ENCODE data around the gene SIRPG.
A peak's percentile ranks its signal among the peaks of the same experiment; 100 is the strongest.
"Not testable (repeated sequence)": the region's sequence is repeated elsewhere in the genome, so short reads cannot be mapped to it uniquely, and the experiment has no call there.

The SIRPG gene

DNA sequence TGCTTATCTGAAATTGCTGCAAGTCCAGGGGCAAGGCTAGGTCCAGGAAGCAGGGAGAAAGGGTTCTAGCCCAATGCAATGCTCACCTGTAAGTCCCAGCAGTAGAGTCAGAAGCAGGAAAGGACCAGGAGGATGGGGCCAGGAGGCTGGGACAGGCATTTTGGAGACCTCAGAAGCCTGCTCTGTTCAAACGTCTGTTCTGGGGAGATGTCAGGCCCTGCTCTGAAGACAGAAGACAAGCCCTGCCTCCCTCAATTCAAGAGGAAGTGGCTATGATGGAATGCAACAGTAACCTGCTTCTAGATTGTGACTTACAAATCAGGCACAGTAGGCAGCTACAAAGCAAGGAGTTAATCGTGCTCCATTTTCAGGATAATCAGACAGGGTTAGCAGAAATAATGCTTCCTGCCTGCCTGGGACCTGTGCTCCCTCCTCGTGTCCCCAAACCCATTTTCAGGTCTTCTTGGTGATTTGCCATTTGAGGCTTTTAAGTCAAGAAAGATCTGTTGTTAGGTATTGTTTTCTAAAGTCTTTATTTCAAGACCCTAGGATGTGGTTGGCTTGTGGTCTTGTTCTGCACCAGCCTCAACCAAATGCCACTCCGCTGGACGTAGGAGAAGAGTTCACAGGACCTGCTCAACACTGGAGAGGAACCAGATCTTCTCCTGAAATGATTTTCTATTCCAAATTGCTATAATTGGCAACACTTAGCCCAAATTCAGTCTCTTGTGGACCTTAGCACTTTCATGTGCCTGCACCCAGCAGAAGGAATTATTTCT is at the start of gene SIRPG:
SIRPG (minus strand) TSS at position 224 of the 779 bp plus-strand sequence; CDS start at position 159, 65 bp downstream.
- H3K27ac ChIP-seq (ENCODE audit: low read depth in 2 of 2, low read length in 2 of 2), result peak within 1 kb of the TSS in 1 of 2 donors; percentile 28
- H3K9ac ChIP-seq (ENCODE audit: low read depth in 1 of 2, low read length in 2 of 2), result peak within 1 kb of the TSS in 1 of 2 donors; percentile 42
- peak within 1 kb of the TSS in 1 of 2 donors; percentile 55 for H3K4me3 ChIP-seq (ENCODE audit: low read length in 2 of 2)
- H3K36me3 ChIP-seq (ENCODE audit: control insufficient read depth in 2 of 2, insufficient read depth in 2 of 2, low read length in 2 of 2), result no peaks in the 10 kb centered on the region
- H3K4me1 ChIP-seq (ENCODE audit: control insufficient read depth in 2 of 2, insufficient read depth in 2 of 2, low read length in 2 of 2), result no peaks in the 10 kb centered on the region
- H3K27me3 ChIP-seq (ENCODE audit: control insufficient read depth in 2 of 2, insufficient read depth in 2 of 2, low read length in 2 of 2), result no peaks in the 10 kb centered on the region
- no peaks in the 10 kb centered on the region for H3K9me3 ChIP-seq (ENCODE audit: control insufficient read depth in 2 of 2, low read length in 2 of 2)

DNA sequence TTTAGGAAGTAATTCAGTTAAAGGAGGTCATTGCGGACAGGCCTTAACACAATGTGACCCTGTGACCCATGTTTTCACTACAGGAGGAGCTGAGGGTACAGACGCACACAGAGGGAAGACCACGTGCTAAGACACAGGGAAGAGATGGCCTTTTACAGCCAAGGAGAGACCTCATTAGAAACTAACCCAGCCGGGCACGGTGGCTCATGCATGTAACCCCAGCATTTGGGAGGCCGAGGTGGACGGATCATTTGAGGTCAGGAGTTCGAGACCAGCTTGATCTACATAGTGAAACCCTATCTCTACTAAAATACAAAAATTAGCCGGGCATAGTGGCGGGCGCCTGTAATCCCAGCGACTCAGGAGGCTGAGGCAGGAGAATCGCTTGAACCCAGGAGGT is 49.3 kb upstream of the SIRPG start:
- H3K27me3 ChIP-seq (ENCODE audit: control insufficient read depth in 2 of 2, insufficient read depth in 2 of 2, low read length in 2 of 2); H3K27ac ChIP-seq (ENCODE audit: low read depth in 2 of 2, low read length in 2 of 2): not testable (repeated sequence)

DNA sequence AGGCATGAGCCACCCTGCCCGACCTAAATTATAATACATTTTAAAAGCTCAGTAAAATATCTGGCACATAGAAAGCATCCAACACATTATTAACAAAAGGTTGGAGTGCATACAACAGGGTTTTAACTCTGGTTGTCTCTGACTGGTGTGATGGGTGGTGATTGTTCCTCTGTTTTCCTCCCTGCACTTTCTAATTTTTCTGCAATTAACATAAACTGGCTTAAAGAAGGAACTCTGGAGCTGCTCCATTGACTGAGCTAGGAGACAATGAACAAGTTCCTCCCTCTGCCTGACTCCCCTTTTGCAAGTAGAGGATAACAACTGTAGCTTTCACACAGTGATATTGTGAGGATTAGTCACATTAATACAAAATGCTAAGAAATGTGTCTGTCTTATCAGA is 48.5 kb upstream of the SIRPG start:
- Histone ChIP-seq H3K27ac (ENCODE audit: low read depth in 2 of 2, low read length in 2 of 2) (no peak overlapping the region), H3K9me3 (ENCODE audit: control insufficient read depth in 2 of 2, low read length in 2 of 2) (no peaks in the 10 kb centered on the region), H3K36me3 (ENCODE audit: control insufficient read depth in 2 of 2, insufficient read depth in 2 of 2, low read length in 2 of 2) (no peaks in the 10 kb centered on the region), H3K27me3 (ENCODE audit: control insufficient read depth in 2 of 2, insufficient read depth in 2 of 2, low read length in 2 of 2) (peaks cover 0 to 3% of the 10 kb centered on the region in 2 donors), H3K4me1 (ENCODE audit: control insufficient read depth in 2 of 2, insufficient read depth in 2 of 2, low read length in 2 of 2) (no peaks in the 10 kb centered on the region), H3K4me3 (ENCODE audit: low read length in 2 of 2) (no peak overlapping the region), H3K9ac (ENCODE audit: low read depth in 1 of 2, low read length in 2 of 2) (no peak overlapping the region)

More for the DNA sequence above, 49.3 kb upstream of the SIRPG start:
- H3K4me3 ChIP-seq (ENCODE audit: low read length in 2 of 2); H3K9me3 ChIP-seq (ENCODE audit: control insufficient read depth in 2 of 2, low read length in 2 of 2); H3K36me3 ChIP-seq (ENCODE audit: control insufficient read depth in 2 of 2, insufficient read depth in 2 of 2, low read length in 2 of 2); H3K4me1 ChIP-seq (ENCODE audit: control insufficient read depth in 2 of 2, insufficient read depth in 2 of 2, low read length in 2 of 2); H3K9ac ChIP-seq (ENCODE audit: low read depth in 1 of 2, low read length in 2 of 2): not testable (repeated sequence)

DNA sequence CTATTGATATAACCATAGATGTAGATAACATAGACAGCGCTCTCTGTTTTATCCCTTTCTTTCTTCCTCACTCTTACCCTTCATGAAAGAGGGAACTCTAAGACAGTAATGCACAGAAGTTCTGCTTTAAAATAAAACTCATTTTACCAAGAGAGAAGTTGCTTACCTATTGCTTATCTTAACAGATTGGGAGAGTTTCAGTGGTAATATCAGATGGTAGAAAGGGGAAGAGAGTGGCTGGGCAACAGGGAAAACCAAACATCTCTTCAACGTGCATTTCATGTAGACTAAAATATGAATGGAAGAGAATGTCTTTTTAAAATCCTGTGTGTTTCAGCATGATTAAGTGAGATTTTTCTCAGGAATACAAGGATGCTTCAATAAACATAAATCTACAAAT is 45.3 kb upstream of the SIRPG start:
- Histone ChIP-seq H3K27me3 (ENCODE audit: control insufficient read depth in 2 of 2, insufficient read depth in 2 of 2, low read length in 2 of 2) (no peaks in the 10 kb centered on the region), H3K36me3 (ENCODE audit: control insufficient read depth in 2 of 2, insufficient read depth in 2 of 2, low read length in 2 of 2) (no peaks in the 10 kb centered on the region), H3K4me3 (ENCODE audit: low read length in 2 of 2) (no peak overlapping the region), H3K9me3 (ENCODE audit: control insufficient read depth in 2 of 2, low read length in 2 of 2) (no peaks in the 10 kb centered on the region), H3K27ac (ENCODE audit: low read depth in 2 of 2, low read length in 2 of 2) (no peak overlapping the region), H3K9ac (ENCODE audit: low read depth in 1 of 2, low read length in 2 of 2) (no peak overlapping the region), H3K4me1 (ENCODE audit: control insufficient read depth in 2 of 2, insufficient read depth in 2 of 2, low read length in 2 of 2) (no peaks in the 10 kb centered on the region)

DNA sequence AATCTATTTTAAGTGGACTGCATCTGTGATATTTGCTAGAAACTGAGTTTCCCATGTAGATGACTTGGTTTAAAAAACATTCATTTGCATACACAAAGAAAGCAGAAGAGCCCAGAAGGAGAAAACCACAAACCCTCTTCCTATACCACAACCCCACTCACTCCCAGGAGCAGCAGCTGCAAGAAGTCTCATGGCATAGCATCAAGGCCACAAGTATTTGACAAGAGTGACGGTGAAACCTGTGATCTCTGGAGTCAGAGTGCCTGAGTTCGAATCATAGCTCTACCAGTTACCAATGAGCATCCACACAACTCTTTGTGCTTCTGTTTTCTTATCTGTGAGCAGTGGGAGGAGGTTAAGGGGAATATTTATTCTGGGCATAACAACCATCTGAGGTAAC is 44.7 kb upstream of the SIRPG start:
- no peaks in the 10 kb centered on the region for H3K27me3 ChIP-seq (ENCODE audit: control insufficient read depth in 2 of 2, insufficient read depth in 2 of 2, low read length in 2 of 2)
- H3K9ac ChIP-seq (ENCODE audit: low read depth in 1 of 2, low read length in 2 of 2), result no peak overlapping the region
- H3K9me3 ChIP-seq (ENCODE audit: control insufficient read depth in 2 of 2, low read length in 2 of 2), result no peaks in the 10 kb centered on the region
- H3K4me1 ChIP-seq (ENCODE audit: control insufficient read depth in 2 of 2, insufficient read depth in 2 of 2, low read length in 2 of 2), result no peaks in the 10 kb centered on the region
- H3K36me3 ChIP-seq (ENCODE audit: control insufficient read depth in 2 of 2, insufficient read depth in 2 of 2, low read length in 2 of 2), result no peaks in the 10 kb centered on the region
- H3K4me3 ChIP-seq (ENCODE audit: low read length in 2 of 2), result no peak overlapping the region
- H3K27ac ChIP-seq (ENCODE audit: low read depth in 2 of 2, low read length in 2 of 2), result no peak overlapping the region

DNA sequence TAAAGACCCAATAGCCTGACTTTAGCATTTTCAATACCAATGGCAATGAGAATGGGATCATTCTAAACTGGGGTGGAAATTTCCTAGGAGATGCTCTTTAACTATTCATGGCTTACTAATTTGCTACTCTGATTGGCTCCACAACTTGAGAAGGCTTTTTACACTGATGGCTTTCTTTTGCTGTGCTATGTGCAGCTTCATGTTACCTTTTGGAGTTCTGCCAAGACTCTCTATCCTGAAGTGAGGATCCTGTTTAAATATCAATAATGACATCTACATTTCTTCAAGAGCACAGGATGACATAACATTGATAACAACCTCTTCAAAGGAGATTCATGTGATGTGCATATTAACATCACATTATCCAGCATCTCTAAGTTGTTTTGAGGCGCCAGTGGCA is 43.4 kb upstream of the SIRPG start:
- Histone ChIP-seq H3K4me1 (ENCODE audit: control insufficient read depth in 2 of 2, insufficient read depth in 2 of 2, low read length in 2 of 2) (no peaks in the 10 kb centered on the region), H3K36me3 (ENCODE audit: control insufficient read depth in 2 of 2, insufficient read depth in 2 of 2, low read length in 2 of 2) (no peaks in the 10 kb centered on the region), H3K27ac (ENCODE audit: low read depth in 2 of 2, low read length in 2 of 2) (no peak overlapping the region), H3K27me3 (ENCODE audit: control insufficient read depth in 2 of 2, insufficient read depth in 2 of 2, low read length in 2 of 2) (no peaks in the 10 kb centered on the region), H3K9me3 (ENCODE audit: control insufficient read depth in 2 of 2, low read length in 2 of 2) (no peaks in the 10 kb centered on the region), H3K4me3 (ENCODE audit: low read length in 2 of 2) (no peak overlapping the region), H3K9ac (ENCODE audit: low read depth in 1 of 2, low read length in 2 of 2) (no peak overlapping the region)

DNA sequence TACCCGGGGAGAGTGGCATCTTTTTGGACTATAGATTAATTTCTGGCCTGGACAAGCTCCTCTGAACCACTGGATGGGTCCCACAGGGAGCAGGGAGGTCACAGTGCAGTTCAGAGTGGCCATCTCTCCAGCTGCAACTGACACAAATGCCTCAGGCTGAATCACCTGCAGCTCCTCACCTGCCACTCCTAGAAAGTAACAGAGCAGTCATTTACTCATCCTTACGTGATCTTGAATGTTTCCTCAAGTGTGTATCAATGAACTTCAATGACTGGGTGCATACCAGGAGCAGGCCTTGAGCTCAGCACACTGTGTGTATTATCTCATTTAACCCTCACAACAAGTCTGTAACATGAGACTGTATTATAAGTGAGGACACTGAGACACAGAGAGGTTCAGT is 40.0 kb upstream of the SIRPG start:
- H3K27ac ChIP-seq (ENCODE audit: low read depth in 2 of 2, low read length in 2 of 2), result no peak overlapping the region
- H3K4me3 ChIP-seq (ENCODE audit: low read length in 2 of 2), result no peak overlapping the region
- H3K9ac ChIP-seq (ENCODE audit: low read depth in 1 of 2, low read length in 2 of 2), result no peak overlapping the region
- no peaks in the 10 kb centered on the region for H3K36me3 ChIP-seq (ENCODE audit: control insufficient read depth in 2 of 2, insufficient read depth in 2 of 2, low read length in 2 of 2)
- no peaks in the 10 kb centered on the region for H3K4me1 ChIP-seq (ENCODE audit: control insufficient read depth in 2 of 2, insufficient read depth in 2 of 2, low read length in 2 of 2)
- no peaks in the 10 kb centered on the region for H3K9me3 ChIP-seq (ENCODE audit: control insufficient read depth in 2 of 2, low read length in 2 of 2)
- peaks cover 0 to 2% of the 10 kb centered on the region in 2 donors for H3K27me3 ChIP-seq (ENCODE audit: control insufficient read depth in 2 of 2, insufficient read depth in 2 of 2, low read length in 2 of 2)

DNA sequence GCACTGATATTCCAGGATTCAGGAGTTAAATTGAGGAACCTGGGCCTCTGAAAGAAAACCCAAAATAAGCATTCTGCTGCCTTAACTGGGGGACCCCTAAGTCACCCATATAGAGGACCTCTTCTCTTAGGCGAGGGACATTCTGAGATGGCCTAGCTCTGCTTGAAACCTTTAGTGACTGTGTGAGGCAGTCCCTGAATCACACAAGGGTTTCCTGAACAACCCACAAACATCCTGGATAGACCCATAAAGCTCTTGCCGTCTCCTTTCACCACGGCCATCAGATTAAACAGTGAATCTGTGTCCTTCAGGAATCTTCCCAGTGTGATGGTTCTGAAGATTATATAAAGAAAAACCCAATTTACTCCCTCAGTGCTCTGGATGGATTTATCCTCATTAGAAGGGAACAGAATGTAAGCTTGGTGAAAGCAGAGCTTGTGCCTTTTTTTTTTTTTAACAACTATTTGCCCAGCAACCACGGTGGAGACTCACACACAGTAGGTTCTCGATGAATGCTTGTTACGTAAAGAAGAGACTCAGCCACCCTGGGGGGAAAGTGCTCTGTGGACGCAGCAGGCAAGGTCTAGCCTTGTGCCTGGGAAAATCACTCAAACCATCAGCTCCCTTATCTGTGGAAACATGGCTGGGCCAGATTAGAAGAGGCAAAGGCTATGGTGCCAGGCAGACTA is 39.1 kb upstream of the SIRPG start:
- no peak overlapping the region for H3K27ac ChIP-seq (ENCODE audit: low read depth in 2 of 2, low read length in 2 of 2)
- no peak overlapping the region for H3K4me3 ChIP-seq (ENCODE audit: low read length in 2 of 2)
- no peak overlapping the region for H3K9ac ChIP-seq (ENCODE audit: low read depth in 1 of 2, low read length in 2 of 2)
- no peaks in the 10 kb centered on the region for H3K36me3 ChIP-seq (ENCODE audit: control insufficient read depth in 2 of 2, insufficient read depth in 2 of 2, low read length in 2 of 2)
- H3K4me1 ChIP-seq (ENCODE audit: control insufficient read depth in 2 of 2, insufficient read depth in 2 of 2, low read length in 2 of 2), result no peaks in the 10 kb centered on the region
- H3K27me3 ChIP-seq (ENCODE audit: control insufficient read depth in 2 of 2, insufficient read depth in 2 of 2, low read length in 2 of 2), result peaks cover 0 to 2% of the 10 kb centered on the region in 2 donors
- no peaks in the 10 kb centered on the region for H3K9me3 ChIP-seq (ENCODE audit: control insufficient read depth in 2 of 2, low read length in 2 of 2)

DNA sequence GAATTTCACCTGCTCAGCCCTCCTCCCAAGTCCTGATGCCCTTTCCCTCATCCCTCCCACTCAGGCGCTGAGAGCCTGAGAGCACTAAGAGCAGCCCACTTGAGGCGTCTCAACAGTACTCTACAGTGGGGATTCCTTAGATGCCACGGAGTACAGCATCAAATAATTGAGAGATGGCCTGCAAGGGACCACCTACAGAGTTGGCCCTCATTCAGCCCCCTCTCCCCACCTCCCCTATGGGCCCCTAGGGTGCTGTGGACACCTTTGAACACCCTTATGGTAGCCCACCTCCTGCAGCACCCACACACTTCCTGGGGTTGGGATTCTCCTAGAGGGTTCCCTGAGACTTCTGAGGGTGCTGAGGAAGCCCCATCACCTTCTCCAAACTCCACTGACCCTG is 37.1 kb upstream of the SIRPG start:
- peaks cover 0 to 2% of the 10 kb centered on the region in 2 donors for H3K27me3 ChIP-seq (ENCODE audit: control insufficient read depth in 2 of 2, insufficient read depth in 2 of 2, low read length in 2 of 2)
- H3K9me3 ChIP-seq (ENCODE audit: control insufficient read depth in 2 of 2, low read length in 2 of 2), result no peaks in the 10 kb centered on the region
- H3K27ac ChIP-seq (ENCODE audit: low read depth in 2 of 2, low read length in 2 of 2), result no peak overlapping the region
- H3K9ac ChIP-seq (ENCODE audit: low read depth in 1 of 2, low read length in 2 of 2), result no peak overlapping the region
- H3K4me1 ChIP-seq (ENCODE audit: control insufficient read depth in 2 of 2, insufficient read depth in 2 of 2, low read length in 2 of 2), result no peaks in the 10 kb centered on the region
- H3K36me3 ChIP-seq (ENCODE audit: control insufficient read depth in 2 of 2, insufficient read depth in 2 of 2, low read length in 2 of 2), result no peaks in the 10 kb centered on the region
- H3K4me3 ChIP-seq (ENCODE audit: low read length in 2 of 2), result no peak overlapping the region

DNA sequence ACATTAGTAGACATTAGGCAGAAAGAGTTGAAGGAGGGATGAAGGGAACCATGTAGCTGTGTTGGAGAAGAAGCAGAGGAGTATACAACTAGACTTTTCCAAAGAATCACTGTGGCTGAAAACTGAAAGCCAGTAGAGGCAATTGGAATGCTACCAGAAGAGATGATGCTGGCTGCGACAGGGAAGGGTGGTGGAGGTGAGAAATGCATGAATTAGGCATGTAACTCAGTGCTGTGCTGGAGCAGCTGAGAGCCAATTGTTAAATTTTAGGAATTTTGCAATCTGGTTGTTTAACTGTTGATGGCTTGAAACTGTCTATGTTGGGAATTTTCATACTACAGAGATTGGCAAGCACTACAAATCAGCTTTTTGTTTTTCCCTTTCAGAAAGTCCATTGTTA is 35.8 kb upstream of the SIRPG start:
- no peaks in the 10 kb centered on the region for H3K4me1 ChIP-seq (ENCODE audit: control insufficient read depth in 2 of 2, insufficient read depth in 2 of 2, low read length in 2 of 2)
- no peaks in the 10 kb centered on the region for H3K36me3 ChIP-seq (ENCODE audit: control insufficient read depth in 2 of 2, insufficient read depth in 2 of 2, low read length in 2 of 2)
- H3K9ac ChIP-seq (ENCODE audit: low read depth in 1 of 2, low read length in 2 of 2), result no peak overlapping the region
- H3K9me3 ChIP-seq (ENCODE audit: control insufficient read depth in 2 of 2, low read length in 2 of 2), result no peaks in the 10 kb centered on the region
- H3K27ac ChIP-seq (ENCODE audit: low read depth in 2 of 2, low read length in 2 of 2), result no peak overlapping the region
- peaks cover 0 to 2% of the 10 kb centered on the region in 2 donors for H3K27me3 ChIP-seq (ENCODE audit: control insufficient read depth in 2 of 2, insufficient read depth in 2 of 2, low read length in 2 of 2)
- no peak overlapping the region for H3K4me3 ChIP-seq (ENCODE audit: low read length in 2 of 2)

All from mucosa of rectum (tissue), 2 donors.